SK-MEL-5 (cell line): ENCODE measurements around the gene GATA1. TPM values are rescaled to one million over a fixed set of nuclear protein-coding genes. Genes with fewer than 3 reads are reported as not detected.
A peak's percentile ranks its signal among the peaks of the same experiment; 100 is the strongest.
"Not testable (repeated sequence)": the region's sequence is repeated elsewhere in the genome, so short reads cannot be mapped to it uniquely, and the experiment has no call there.

Experiments
- DNase-seq: peaks from one replicate; pipeline ENCODE4 v3.0.0-alpha.2; 2016; ENCODE audit warnings: low read depth, low spot score
- in situ Hi-C: cut with HindIII; loops from 2 replicates; pipeline ENCODE4 v1.10.0; 2016; ENCODE audit warnings: low sequenced_read_pairs, high pct_unique_total_duplicates, low pct_unique_long_range_greater_than_20kb
- total RNA-seq: library from RNA; depleted of rRNA; stranded (reverse); fragments of >200 nt; shearing (Covaris generic); gene quantifications from 2 replicates; pipeline ENCODE4 v1.2.3, GENCODE V29; 2014

GATA1 gene
- total RNA-seq, 1 experiment from 2014 or later, result not detected

- in situ Hi-C loops, result no loop called here
- no peak for DNase-seq
Observed at GRCh38 chrX:48800574-48801279, 14.3 kb downstream of the GATA1 start.

DNA sequence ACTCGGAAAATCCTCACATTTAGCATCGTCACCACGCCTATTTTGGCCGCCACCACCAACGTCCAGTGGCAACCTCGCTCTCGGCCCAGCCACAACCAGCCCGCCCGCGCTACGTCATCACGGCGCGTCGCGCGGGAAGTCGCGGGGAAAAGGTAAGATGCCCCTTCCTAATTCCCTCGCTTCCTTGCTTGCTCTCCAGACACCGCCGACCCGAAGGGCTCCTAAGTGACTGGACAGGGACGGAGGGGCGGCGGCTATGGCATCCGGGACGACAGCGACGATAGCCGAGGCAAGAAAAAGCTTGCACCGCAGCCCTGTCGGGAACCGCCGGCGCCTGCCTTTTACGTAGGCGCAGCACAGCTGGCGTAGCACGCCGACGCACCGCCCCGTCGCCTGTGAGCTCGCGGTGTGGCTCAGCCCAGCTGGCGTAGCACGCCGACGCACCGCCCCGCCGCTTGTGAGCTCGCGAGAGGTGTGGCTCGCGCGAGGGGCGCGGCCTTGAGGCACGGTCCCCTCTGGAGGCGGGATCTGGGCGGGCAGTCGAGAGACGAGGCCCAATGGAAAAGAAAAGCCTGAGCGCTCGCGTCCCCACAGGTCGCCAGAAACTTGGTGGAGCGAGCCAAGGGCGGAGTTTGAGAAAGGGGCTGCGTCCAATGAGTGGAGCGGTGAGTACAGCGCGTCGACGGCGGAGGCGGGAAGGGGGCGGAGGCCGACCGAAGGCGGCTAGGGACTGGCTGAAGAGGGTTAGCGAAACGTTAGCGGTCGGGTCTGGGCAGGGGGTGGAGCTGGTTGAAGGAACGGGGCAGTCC, 15.1 kb downstream of the GATA1 start, which contains the start of gene HDAC6:
HDAC6 (plus strand) TSS at position 788 of the 809 bp plus-strand sequence. CDS start 626 bp downstream, outside the sequence.
- in situ Hi-C loops, result no loop called here
- peak; percentile 98 for DNase-seq

DNA sequence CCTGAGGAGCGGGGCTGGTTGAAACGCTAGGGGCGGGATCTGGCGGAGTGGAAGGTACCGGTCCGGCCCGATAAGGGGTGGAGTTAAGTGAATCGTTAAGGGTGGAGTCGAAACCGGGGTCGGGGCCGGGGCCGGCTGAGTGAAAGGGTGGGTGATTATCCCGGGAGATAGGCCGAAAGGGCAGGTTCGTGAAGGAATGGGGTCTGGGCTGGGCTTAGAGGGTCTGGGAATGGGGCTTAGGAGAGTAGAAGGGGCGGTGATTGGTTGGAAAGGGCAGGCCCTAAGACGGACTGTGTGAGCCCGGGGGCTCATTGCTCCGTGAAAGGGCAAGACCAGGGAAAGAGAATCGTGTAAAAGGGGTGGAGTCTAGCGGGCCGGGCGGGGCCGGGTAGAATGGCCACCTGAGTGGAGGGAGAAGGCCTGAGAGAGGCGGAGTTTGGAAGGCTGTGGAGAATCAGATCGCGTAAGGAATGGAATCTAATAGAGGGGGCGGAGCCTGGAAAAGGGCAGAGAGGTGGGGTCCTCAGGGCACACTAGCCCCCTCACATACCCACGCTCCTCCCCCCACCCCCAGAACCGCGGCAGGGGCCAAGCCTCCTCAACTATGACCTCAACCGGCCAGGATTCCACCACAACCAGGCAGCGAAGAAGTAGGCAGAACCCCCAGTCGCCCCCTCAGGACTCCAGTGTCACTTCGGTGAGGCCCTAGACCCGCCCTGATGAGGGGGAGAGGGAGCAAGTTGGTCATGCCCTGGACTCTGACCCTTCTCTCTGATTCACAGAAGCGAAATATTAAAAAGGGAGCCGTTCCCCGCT, 15.9 kb downstream of the GATA1 start:
- in situ Hi-C loops, result no loop called here
- DNase-seq, result peak; percentile 91

- DNase-seq, result no peak
- in situ Hi-C loops, result no loop called here
Observed at GRCh38 chrX:48802905-48803200, 16.5 kb downstream of the GATA1 start.

GRCh38 chrX:48806081-48806480, 19.7 kb downstream of the GATA1 start:
- DNase-seq, result peak; percentile 16
- in situ Hi-C loops, result no loop called here

GRCh38 chrX:48813644-48814043, 27.3 kb downstream of the GATA1 start:
- in situ Hi-C loops, result no loop called here
- no peak for DNase-seq

DNA sequence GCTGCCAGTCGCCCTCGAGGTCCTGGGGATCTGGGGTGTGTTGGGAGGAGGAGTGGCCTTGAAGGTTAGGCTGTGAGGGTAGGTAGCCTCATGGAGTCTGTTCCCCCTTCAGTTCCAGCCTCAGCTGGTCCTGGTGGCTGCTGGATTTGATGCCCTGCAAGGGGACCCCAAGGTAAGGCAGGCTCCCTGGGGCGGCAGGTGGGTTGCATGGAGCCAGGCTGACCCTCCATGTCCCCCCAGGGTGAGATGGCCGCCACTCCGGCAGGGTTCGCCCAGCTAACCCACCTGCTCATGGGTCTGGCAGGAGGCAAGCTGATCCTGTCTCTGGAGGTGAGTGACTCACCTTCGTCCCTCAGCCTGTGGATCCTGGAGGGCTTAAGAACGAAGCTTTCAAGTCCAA, 28.3 kb downstream of the GATA1 start:
- in situ Hi-C loops, result no loop called here
- no peak for DNase-seq

GRCh38 chrX:48815266-48815665, 28.9 kb downstream of the GATA1 start:
- in situ Hi-C loops, result no loop called here
- DNase-seq, result no peak

- no peak for DNase-seq
- in situ Hi-C loops, result no loop called here
Observed at GRCh38 chrX:48816014-48816810, 29.8 kb downstream of the GATA1 start.

- no peak for DNase-seq
- in situ Hi-C loops, result no loop called here
Observed at GRCh38 chrX:48818098-48818497, 31.7 kb downstream of the GATA1 start.

DNA sequence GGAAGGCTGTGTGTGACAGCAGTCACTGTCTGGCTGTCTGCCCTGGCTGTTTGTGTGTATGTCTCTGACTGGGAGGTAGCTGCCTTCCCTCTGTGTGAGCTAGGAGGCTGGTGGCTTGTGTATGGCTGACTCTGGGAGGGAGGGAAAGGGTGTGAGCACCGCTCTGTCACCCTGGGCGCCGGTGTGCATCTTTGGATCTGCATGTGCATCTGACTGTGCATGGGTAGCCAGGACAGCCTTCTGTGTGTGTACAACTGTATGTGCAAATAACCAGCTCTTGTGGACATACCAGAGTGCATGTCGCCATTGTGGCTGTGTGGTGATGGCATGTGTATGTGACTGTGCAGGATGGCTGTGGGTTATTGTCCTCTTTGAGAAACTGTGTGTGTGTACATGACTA, 32.5 kb downstream of the GATA1 start:
- in situ Hi-C loops, result no loop called here
- no peak for DNase-seq

DNA sequence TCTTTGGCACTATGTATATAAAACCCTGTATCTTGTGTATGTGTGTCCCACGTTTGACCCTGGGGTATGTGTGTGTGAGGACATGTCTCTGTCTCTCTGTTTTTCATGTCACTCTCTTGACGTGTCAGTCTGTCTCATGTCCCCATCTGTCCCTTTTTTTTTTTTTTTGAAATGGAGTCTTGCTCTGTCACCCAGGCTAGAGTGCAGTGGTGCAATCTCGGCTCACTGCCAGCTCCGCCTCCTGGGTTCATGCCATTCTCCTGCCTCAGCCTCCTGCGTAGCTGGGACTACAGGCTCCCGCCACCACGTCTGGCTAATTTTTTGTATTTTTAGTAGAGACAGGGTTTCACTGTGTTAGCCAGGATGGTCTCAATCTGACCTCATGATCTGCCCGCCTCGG, 33.0 kb downstream of the GATA1 start:
- in situ Hi-C loops, DNase-seq: not testable (repeated sequence)

- no peak for DNase-seq
- in situ Hi-C loops, result no loop called here
Observed at GRCh38 chrX:48823053-48823452, 36.7 kb downstream of the GATA1 start.

DNA sequence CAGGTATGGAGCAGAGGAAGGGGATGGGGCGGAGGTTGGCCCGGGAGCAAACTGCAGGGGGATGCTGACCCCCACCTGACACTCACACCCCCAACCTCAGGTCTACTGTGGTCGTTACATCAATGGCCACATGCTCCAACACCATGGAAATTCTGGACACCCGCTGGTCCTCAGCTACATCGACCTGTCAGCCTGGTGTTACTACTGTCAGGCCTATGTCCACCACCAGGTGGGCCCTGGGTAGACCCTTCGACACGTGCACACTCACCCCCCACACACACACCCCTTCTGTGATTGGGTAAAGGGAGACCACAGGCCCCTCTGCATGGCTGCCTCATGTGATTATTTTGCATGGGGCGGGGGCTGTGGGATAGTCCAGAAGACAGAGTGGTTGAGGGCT, 37.7 kb downstream of the GATA1 start:
- DNase-seq, result no peak
- in situ Hi-C loops, result no loop called here

GRCh38 chrX:48826135-48826875, 39.9 kb downstream of the GATA1 start, which contains the start of gene ERAS:
ERAS (plus strand) TSS chrX:48826513; CDS start chrX:48829124, 2,611 bp downstream.
- in situ Hi-C loops, result no loop called here
- DNase-seq, result no peak

GRCh38 chrX:48826876-48827653, 40.7 kb downstream of the GATA1 start:
- in situ Hi-C loops, result no loop called here

More at GRCh38 chrX:48826876-48827653, 40.7 kb downstream of the GATA1 start:
- DNase-seq, result no peak
